ENCODE results near the gene CRABP1. TPM values are rescaled to one million over a fixed set of nuclear protein-coding genes. Genes with fewer than 3 reads are reported as not detected.
A peak's percentile ranks its signal among the peaks of the same experiment; 100 is the strongest.

Gene CRABP1
- total RNA-seq, 1 donor from 2014 or later: not detected

GRCh38 chr15:78347586-78348543 is 7.7 kb downstream of the CRABP1 start:
- peak; percentile 46 for ATAC-seq

GRCh38 chr15:78350058-78350457 is 9.9 kb downstream of the CRABP1 start:
- ATAC-seq: no peak

- ATAC-seq: no peak
These were observed 11.4 kb downstream of the CRABP1 start for GRCh38 chr15:78351539-78351938.

- ATAC-seq: no peak
These were observed 12.9 kb downstream of the CRABP1 start for GRCh38 chr15:78353093-78353492.

GRCh38 chr15:78355177-78355576 is 15.0 kb downstream of the CRABP1 start:
- ATAC-seq: no peak

GRCh38 chr15:78358102-78358870 is 18.1 kb downstream of the CRABP1 start:
- no peak for ATAC-seq

GRCh38 chr15:78359041-78359808 is 19.1 kb downstream of the CRABP1 start:
- no peak for ATAC-seq

GRCh38 chr15:78360367-78360801 is 20.2 kb downstream of the CRABP1 start:
- no peak for ATAC-seq

- no peak for ATAC-seq
These were observed 21.0 kb downstream of the CRABP1 start for GRCh38 chr15:78360958-78361718.

GRCh38 chr15:78361771-78362506 is 21.8 kb downstream of the CRABP1 start:
- no peak for ATAC-seq

- ATAC-seq: no peak
These were observed 22.7 kb downstream of the CRABP1 start for GRCh38 chr15:78362716-78363380.

- ATAC-seq: no peak
These were observed 23.2 kb downstream of the CRABP1 start for GRCh38 chr15:78363381-78363734.

- no peak for ATAC-seq
These were observed 24.1 kb downstream of the CRABP1 start for GRCh38 chr15:78364233-78364632.

- no peak for ATAC-seq
These were observed 25.8 kb downstream of the CRABP1 start for GRCh38 chr15:78365917-78366316.

- no peak for ATAC-seq
These were observed 26.2 kb downstream of the CRABP1 start for GRCh38 chr15:78366342-78366741.

- no peak for ATAC-seq
These were observed 28.5 kb downstream of the CRABP1 start for GRCh38 chr15:78368651-78369050.

GRCh38 chr15:78369161-78369560 is 29.0 kb downstream of the CRABP1 start:
- no peak for ATAC-seq

- no peak for ATAC-seq
These were observed 29.9 kb downstream of the CRABP1 start for GRCh38 chr15:78370013-78370412.

GRCh38 chr15:78372880-78373279 is 32.7 kb downstream of the CRABP1 start:
- ATAC-seq: peak; percentile 48
